Measurements from ENCODE around the gene FGFR1OP2. TPM values are rescaled to one million over a fixed set of nuclear protein-coding genes. Genes with fewer than 3 reads are reported as not detected.

Gene FGFR1OP2
- total and polyA plus RNA-seq, 4 donors = 11.9 to 76.0 (median 27.6) TPM

DNA sequence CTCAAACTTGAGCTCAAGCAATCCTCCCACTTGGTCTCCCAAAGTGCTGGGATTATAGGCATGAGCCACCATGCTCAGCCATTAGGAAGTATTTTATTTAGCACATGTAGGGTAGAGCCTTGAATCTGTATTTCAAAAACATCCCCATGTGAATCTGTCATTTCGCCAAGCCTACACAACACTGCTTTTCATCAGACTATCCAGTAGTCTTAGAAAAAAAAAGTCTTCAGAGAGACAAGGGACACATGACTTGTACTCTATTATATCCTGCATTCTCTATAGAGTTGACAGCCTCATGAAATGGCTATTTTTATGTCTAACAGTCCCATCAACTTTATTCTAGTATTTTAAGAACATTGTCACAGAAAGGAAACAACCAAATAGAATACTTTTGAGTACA, 40.5 kb downstream of the FGFR1OP2 start:
- no peak for DNase-seq (ENCODE audit: low spot score)
- TF ChIP-seq HNF4G (IDR thresholded peaks at IDR 0.05) = no peak
- TF ChIP-seq, protein P1, sequence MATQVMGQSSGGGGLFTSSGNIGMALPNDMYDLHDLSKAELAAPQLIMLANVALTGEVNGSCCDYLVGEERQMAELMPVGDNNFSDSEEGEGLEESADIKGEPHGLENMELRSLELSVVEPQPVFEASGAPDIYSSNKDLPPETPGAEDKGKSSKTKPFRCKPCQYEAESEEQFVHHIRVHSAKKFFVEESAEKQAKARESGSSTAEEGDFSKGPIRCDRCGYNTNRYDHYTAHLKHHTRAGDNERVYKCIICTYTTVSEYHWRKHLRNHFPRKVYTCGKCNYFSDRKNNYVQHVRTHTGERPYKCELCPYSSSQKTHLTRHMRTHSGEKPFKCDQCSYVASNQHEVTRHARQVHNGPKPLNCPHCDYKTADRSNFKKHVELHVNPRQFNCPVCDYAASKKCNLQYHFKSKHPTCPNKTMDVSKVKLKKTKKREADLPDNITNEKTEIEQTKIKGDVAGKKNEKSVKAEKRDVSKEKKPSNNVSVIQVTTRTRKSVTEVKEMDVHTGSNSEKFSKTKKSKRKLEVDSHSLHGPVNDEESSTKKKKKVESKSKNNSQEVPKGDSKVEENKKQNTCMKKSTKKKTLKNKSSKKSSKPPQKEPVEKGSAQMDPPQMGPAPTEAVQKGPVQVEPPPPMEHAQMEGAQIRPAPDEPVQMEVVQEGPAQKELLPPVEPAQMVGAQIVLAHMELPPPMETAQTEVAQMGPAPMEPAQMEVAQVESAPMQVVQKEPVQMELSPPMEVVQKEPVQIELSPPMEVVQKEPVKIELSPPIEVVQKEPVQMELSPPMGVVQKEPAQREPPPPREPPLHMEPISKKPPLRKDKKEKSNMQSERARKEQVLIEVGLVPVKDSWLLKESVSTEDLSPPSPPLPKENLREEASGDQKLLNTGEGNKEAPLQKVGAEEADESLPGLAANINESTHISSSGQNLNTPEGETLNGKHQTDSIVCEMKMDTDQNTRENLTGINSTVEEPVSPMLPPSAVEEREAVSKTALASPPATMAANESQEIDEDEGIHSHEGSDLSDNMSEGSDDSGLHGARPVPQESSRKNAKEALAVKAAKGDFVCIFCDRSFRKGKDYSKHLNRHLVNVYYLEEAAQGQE (IDR thresholded peaks at IDR 0.05) = no peak
- TF ChIP-seq ZBTB33 (IDR thresholded peaks at IDR 0.05) = no peak
- Histone ChIP-seq H3K4me3 (ENCODE audit: low read depth in 1 of 3, low read length in 3 of 3) (no peak overlapping the region), H3K27ac (ENCODE audit: low read depth in 1 of 2, low read length in 2 of 2) (no peak overlapping the region), H3K36me3 (ENCODE audit: control insufficient read depth in 4 of 4, insufficient read depth in 3 of 4, low read depth in 1 of 4, low read length in 3 of 4) (peaks cover 4 to 42% (median 25%) of the 10 kb centered on the region in 4 donors), H3K9ac (ENCODE audit: low read depth in 1 of 2, low read length in 2 of 2) (no peak overlapping the region), H3K9me3 (ENCODE audit: control insufficient read depth in 4 of 4, low read length in 3 of 4) (no peaks in the 10 kb centered on the region), H3K27me3 (ENCODE audit: control insufficient read depth in 4 of 4, insufficient read depth in 4 of 4, low read length in 3 of 4) (no peaks in the 10 kb centered on the region), H3K4me1 (ENCODE audit: control insufficient read depth in 4 of 4, insufficient read depth in 4 of 4, low read length in 3 of 4) (no peaks in the 10 kb centered on the region)
- 93% methylated on average over 1 of the region's 1 CpG for WGBS

GRCh38 chr12:26979733-26980132, 41.5 kb downstream of the FGFR1OP2 start:
- no peaks in the 10 kb centered on the region for H3K27me3 ChIP-seq (ENCODE audit: control insufficient read depth in 4 of 4, insufficient read depth in 4 of 4, low read length in 3 of 4)
- H3K4me1 ChIP-seq (ENCODE audit: control insufficient read depth in 4 of 4, insufficient read depth in 4 of 4, low read length in 3 of 4) = no peaks in the 10 kb centered on the region
- no peak for DNase-seq (ENCODE audit: low spot score)
- H3K9ac ChIP-seq (ENCODE audit: low read depth in 1 of 2, low read length in 2 of 2) = no peak overlapping the region
- H3K9me3 ChIP-seq (ENCODE audit: control insufficient read depth in 4 of 4, low read length in 3 of 4) = no peaks in the 10 kb centered on the region
- peaks cover 4 to 38% (median 20%) of the 10 kb centered on the region in 4 donors for H3K36me3 ChIP-seq (ENCODE audit: control insufficient read depth in 4 of 4, insufficient read depth in 3 of 4, low read depth in 1 of 4, low read length in 3 of 4)
- no peak overlapping the region for H3K27ac ChIP-seq (ENCODE audit: low read depth in 1 of 2, low read length in 2 of 2)
- TF ChIP-seq, protein P1 (IDR thresholded peaks at IDR 0.05) = no peak
- no peak for TF ChIP-seq RXRA (IDR thresholded peaks at IDR 0.05)
- no peak for TF ChIP-seq EGR1 (IDR thresholded peaks at IDR 0.05; ENCODE audit: low read depth in 2 of 2)
- TF ChIP-seq YY1 (IDR thresholded peaks at IDR 0.05) = no peak
- TF ChIP-seq FOXA1 (IDR thresholded peaks at IDR 0.05) = no peak
- TF ChIP-seq TAF1 (conservative IDR thresholded peaks at IDR 0.05) = no peak
- TF ChIP-seq FOXA2 (IDR thresholded peaks at IDR 0.05) = no peak
- TF ChIP-seq NR2F2 (IDR thresholded peaks at IDR 0.05) = no peak
- TF ChIP-seq SP1 (IDR thresholded peaks at IDR 0.05) = no peak
- TF ChIP-seq GABPA (IDR thresholded peaks at IDR 0.05 in 1 of 2, conservative IDR thresholded peaks at IDR 0.05 in 1 of 2) = no peak
- TF ChIP-seq ZBTB33 (IDR thresholded peaks at IDR 0.05) = no peak
- no peak for TF ChIP-seq JUND (IDR thresholded peaks at IDR 0.05)
- TF ChIP-seq MAX (IDR thresholded peaks at IDR 0.05) = no peak
- TF ChIP-seq, protein P2, sequence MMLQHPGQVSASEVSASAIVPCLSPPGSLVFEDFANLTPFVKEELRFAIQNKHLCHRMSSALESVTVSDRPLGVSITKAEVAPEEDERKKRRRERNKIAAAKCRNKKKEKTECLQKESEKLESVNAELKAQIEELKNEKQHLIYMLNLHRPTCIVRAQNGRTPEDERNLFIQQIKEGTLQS (IDR thresholded peaks at IDR 0.05) = no peak
- no peak for TF ChIP-seq HNF4A (conservative IDR thresholded peaks at IDR 0.05)
- no peak for TF ChIP-seq RAD21 (IDR thresholded peaks at IDR 0.05)
- TF ChIP-seq CTCF (IDR thresholded peaks at IDR 0.05; ENCODE audit: low read depth, low read length, missing input control) = no peak
- TF ChIP-seq HNF4G (IDR thresholded peaks at IDR 0.05) = no peak
- WGBS = 95% methylated on average over 11 of the region's 11 CpGs
- H3K4me3 ChIP-seq (ENCODE audit: low read depth in 1 of 3, low read length in 3 of 3) = no peak overlapping the region

Data from liver (tissue), 9 donors.